SH-SY5Y (cell line): ENCODE measurements around the gene APLF.

ENCODE experiments used
- GATA2 ChIP-seq: IDR thresholded peaks from 2 replicates; pipeline ENCODE4 v1.6.1; 2011; ENCODE audit warnings: mild to moderate bottlenecking, low read depth, low read length
- GATA3 ChIP-seq: IDR thresholded peaks from 2 replicates; pipeline ENCODE4 v1.6.1; 2011; ENCODE audit warnings: low read depth, mild to moderate bottlenecking, low read length, moderate library complexity

DNA sequence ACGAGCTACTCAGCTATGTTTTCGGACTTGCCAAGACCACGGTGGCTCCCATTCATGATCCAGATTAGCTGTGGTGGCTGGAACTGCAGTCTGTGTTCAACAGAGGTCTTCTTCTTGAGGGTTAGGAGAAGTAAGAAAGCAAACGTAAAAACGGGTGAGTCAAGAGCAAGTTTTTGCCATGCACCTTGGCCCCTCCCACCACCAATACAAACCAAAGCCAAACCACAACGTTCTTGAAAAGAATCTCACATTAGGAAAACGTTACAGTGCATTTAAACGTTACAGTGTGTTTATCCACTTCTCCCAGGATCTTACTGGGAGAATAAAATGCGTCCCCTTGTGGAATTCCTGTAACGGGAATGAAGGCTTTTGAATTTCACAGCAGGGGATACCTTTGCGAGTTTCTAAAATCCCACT lies 1.0 kb upstream of the APLF start:
- TF ChIP-seq GATA2 (no peak), GATA3 (no peak)
